Hindlimb muscle (tissue), 1 donor: ENCODE measurements around the gene AFDN. TPM values are rescaled to one million over a fixed set of nuclear protein-coding genes. Genes with fewer than 3 reads are reported as not detected.

Source experiments
- DNase-seq: peaks from one replicate; pipeline ENCODE4 v3.0.0-alpha.2; 2013
- polyA plus RNA-seq: library from polyadenylated mRNA; unstranded; fragments of 120-200 nt; gene quantifications from one replicate; pipeline ENCODE4 v1.2.1, GENCODE V29; 2013; ENCODE audit not compliant: insufficient read length

The AFDN gene
- polyA plus RNA-seq, 1 donor, result 49.3 TPM

GRCh38 chr6:167879612-167880011, 52.9 kb downstream of the AFDN start:
- no peak for DNase-seq

GRCh38 chr6:167881327-167881726, 54.6 kb downstream of the AFDN start:
- DNase-seq, result no peak

DNA sequence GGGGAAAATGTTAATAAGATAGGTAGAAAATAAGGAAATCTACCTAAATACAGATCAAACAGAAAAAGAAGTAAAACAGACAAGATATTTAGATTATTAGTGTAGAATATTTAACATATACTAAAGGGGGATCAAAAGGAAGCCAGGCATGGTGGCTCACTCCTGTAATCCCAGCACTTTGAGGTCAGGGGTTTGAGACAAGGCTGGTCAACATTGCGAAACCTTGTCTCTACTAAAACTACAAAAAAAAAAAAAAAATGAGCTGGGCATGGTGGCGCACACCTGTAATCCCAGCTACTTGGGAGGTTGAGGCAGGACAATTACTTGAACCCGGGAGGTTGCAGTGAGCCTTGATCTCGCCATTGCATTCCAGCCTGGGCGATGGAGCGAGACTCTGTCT, 55.5 kb downstream of the AFDN start:
- DNase-seq, result no peak

DNA sequence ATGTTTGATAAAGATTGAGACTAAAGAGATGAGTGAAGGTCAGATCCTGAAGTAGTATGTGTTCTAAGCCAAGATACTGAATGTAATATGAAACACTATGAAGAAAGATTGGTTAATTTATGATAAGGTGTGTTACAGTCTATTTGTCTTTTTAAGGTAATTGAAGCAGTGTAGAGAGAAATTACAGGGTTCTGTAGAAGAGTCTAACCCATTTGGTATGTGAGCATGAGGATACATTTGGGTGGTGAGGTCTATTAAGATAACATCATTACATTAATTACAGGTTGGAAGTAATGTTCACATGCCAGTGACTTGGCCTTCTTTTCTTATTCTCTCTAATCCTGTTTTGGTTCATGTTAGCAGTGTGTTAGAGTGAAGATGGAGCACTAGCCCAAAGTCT, 61.4 kb downstream of the AFDN start:
- no peak for DNase-seq

DNA sequence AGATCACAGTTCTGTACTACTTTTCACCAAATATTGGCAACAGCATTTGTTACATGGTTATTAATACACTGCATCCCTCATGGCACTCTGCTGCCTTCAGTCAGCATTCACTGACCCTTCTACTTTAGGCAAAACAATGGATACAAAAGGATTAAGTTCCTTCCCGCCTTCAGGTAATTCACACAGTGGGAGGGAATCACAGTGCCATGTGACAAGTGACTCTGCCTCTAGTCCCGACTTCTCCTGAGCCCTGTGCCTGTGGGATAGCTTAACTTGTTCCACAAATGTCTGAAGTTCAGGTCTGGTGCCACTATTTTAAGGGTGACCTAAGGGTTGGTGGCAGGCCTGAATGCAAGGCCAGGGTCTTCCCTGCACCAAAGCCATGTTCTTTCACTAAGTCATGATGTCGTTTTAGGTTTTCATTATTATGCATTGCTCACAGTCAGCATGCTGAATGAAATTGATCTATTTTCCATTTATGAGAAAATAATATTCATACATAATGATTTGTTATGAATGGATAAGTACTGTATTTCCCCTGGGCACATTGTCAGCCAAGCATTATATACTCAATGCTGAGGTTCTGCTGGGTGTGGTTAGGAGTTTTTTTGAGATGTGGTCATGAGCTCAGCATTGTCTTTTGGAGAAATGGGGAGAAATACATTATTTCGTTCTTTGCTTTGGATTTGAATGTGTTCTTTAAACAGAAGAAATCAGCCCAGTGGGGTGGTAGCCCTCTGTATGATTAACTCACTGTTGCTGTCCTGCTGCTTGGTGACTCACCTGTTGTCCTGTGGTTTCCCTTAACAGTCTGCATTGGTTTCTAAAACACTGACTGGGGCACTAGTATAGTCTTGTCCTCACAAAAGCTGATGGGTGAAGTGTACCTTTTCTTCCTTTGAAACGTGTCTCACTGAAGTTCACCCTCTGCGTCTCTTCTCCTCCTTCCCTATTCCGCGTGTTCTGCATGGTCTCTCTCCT, 66.4 kb downstream of the AFDN start:
- DNase-seq, result no peak

- DNase-seq, result no peak
Observed at GRCh38 chr6:167894965-167895364, 68.3 kb downstream of the AFDN start.

- DNase-seq, result no peak
Observed at GRCh38 chr6:167896648-167897047, 69.9 kb downstream of the AFDN start.

GRCh38 chr6:167898673-167899311, 72.1 kb downstream of the AFDN start:
- no peak for DNase-seq

- DNase-seq, result no peak
Observed at GRCh38 chr6:167904791-167905190, 78.1 kb downstream of the AFDN start.

DNA sequence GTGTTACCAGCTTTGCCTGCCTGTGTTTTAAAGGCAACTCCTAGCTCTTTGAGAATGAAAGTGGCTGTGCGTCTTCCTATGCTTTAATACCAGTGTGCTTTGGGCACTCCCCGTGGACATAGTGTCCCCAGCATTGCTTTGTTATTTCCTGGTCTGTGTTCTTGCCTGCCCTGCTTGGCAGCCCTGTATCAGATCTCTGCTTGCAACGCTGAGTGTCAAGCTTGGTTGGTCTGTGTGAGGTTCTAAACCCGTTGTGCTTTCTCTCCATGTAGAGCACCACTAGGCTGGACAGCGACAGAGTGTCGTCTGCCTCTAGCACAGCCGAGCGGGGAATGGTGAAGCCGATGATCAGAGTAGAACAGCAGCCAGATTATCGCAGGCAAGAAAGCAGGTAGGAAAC, 80.2 kb downstream of the AFDN start:
- DNase-seq, result no peak

GRCh38 chr6:167907837-167908681, 81.3 kb downstream of the AFDN start:
- DNase-seq, result no peak

DNA sequence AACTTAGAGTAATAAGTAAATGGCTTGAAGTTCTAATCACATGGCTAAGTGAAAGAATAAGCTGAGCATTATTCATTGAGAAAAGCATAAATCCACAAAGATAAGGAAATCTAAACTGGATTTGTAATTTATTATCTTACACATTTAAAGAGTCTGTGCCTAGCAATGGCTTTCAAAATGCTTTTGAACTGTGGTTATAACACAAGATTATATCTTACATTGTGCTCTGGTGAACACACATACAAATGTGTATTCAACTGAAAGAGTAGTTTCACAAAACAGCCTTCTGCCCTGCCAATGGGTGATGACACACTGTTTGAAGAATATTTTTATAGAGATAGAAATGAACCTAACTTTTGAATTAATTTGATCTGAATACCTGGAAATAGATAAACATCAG, 83.3 kb downstream of the AFDN start:
- no peak for DNase-seq

DNA sequence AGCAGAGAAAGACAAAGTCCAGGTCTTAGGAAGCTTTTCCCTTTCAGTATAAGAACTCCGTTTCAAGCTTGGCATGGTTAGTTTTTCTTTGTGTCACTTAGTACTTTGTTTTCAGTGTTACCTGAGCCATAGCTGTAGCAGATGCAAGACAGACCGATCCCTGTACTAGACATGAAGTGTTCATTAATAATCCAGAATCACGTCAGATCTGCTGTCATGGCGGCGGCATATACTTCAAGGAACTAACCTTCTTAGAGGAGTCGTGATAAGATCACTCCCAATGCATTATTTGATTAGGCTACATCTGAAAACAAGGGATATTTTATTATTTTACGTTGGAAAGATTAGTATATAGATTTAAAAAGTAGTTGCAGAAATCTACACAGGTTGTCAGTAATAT, 83.9 kb downstream of the AFDN start:
- no peak for DNase-seq

DNA sequence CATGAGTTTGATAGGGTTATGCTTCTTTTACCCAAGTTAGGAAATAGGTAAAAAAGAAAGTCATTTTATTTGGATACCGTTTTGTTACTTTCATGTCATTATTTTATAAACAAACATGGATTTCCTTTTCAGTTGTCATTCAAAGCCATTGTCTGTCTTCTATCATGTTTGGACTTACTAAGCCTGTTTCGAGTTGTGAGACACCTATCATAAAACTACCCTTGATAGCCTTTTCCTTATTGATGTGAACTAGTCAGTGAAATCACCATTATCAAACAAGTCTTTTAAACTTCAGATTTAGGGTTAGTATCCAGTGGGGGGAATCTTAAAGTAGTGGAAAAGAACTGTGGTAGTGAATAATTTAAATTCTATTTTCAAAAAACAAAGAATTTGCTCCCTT, 85.8 kb downstream of the AFDN start:
- no peak for DNase-seq

- no peak for DNase-seq
Observed at GRCh38 chr6:167913699-167914098, 87.0 kb downstream of the AFDN start.

DNA sequence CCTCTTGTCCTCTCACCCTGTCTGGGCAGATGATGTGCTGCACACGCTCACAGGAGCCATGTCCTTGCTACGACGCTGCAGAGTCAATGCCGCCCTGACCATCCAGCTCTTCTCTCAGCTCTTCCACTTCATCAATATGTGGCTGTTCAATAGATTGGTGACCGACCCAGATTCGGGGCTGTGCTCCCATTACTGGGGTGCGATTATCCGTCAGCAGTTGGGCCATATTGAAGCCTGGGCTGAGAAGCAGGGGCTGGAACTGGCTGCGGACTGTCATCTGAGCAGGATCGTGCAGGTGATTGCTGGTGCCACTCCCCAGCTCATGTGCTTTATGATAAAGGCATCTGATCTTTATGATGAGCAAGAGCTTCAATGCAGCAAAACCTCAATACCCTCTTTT, 88.4 kb downstream of the AFDN start:
- no peak for DNase-seq

- DNase-seq, result no peak
Observed at GRCh38 chr6:167917551-167918154, 90.9 kb downstream of the AFDN start.

GRCh38 chr6:167918548-167919278, 92.0 kb downstream of the AFDN start:
- no peak for DNase-seq

DNA sequence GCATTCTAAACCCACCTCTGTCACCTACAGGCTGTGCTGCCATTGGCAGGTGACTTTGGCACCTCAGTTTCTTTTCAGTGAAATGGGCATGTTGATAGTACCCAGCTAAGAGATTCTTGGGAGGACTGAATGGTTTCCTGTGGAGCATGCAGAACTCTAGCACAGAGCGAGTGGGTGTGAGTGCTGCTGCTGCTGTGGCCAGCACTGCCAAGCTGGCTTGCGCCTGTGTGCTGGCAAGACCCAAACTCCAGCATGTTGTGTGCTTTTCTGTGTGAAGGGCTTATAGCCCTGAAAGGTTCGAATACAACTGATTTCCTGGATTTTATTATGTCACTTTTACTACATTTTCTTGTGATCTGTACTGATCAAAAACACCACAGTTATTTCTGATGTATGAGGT, 92.6 kb downstream of the AFDN start:
- no peak for DNase-seq

DNA sequence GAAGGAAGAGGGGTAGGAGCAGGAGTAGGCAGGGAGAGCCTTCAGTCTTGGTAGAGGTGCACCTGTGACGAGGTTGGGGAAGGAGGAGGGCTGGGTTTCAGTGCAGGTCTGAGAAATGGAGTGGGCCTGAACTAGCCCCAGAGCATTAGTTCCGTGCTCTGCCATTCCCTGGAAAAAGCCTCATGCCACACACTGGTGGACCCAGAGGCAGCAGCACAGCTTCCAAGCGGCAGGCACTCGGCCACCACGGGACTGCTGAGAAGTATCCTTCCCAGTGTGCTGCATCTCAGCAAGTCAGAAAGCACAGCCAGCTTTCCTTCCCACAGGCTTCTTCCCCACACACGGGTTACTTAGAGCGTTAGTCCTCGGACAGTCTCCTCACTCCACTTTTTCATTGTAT, 93.5 kb downstream of the AFDN start:
- DNase-seq, result no peak

DNA sequence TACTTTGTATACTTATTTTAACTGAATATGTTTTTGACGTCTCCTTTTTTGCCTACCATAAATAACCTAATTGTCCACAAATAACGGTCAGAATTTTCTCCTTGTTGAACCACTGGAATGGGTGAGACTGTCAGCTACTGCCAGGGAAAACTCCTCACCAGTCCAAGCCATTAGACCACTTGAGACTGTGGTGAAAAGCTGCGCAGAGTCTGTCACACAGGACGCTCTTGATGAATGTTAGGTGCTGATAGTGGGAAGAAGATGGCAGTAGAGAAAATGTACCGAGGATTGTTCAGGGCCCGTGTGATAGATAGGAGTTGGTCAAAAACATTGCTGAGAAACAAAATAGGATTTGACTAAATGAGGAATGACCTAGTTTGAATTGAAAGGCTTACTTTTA, 95.1 kb downstream of the AFDN start:
- DNase-seq, result no peak

DNA sequence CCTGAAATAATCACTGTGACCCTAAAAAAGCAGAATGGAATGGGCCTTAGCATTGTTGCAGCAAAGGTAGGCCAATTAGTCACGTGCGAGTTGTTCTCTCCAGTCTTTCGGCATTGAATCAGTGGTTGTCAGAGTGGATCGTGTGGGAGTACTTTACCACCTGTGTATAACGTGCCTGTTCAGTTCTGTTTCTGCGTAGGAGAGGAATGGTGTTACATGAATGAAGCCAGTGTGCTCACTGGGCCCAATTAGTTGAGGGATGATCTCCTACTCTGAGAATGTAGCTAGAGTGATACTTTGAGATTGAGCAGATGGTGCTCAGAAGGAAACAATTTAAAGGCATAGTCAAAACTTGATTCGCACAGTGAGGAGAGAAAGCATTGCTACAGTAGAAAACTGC, 98.3 kb downstream of the AFDN start:
- no peak for DNase-seq
